GM13977 (cell line): ENCODE results near the gene CENPV.
"Not testable (repeated sequence)": the region's sequence is repeated elsewhere in the genome, so short reads cannot be mapped to it uniquely, and the experiment has no call there.

Experiments used
- DNase-seq: peaks from one replicate; pipeline ENCODE4 v3.0.0; 2012; ENCODE audit warnings: low spot score
- in situ Hi-C: fragments of 300-500 bp; cut with MboI; formaldehyde crosslinking; loops from one replicate; pipeline ENCODE4 v1.12.0; 2022; ENCODE audit warnings: low sequenced_read_pairs, low pct_unique_long_range_greater_than_20kb, mixed read lengths, inconsistent platforms; ENCODE audit not compliant: unreplicated experiment
- TF ChIP-seq, protein P1 (sequence below): IDR thresholded peaks from 2 replicates; pipeline ENCODE4 v1.5.1; 2012; ENCODE audit warnings: mild to moderate bottlenecking, control low read depth; ENCODE audit not compliant: insufficient read depth; ENCODE audit errors: extremely low read depth, missing control alignments

CENPV gene

GRCh38 chr17:16319969-16320368 lies 33.3 kb downstream of the CENPV start:
- DNase-seq, result no peak
- in situ Hi-C loops, result no loop called here
- TF ChIP-seq, protein P1, sequence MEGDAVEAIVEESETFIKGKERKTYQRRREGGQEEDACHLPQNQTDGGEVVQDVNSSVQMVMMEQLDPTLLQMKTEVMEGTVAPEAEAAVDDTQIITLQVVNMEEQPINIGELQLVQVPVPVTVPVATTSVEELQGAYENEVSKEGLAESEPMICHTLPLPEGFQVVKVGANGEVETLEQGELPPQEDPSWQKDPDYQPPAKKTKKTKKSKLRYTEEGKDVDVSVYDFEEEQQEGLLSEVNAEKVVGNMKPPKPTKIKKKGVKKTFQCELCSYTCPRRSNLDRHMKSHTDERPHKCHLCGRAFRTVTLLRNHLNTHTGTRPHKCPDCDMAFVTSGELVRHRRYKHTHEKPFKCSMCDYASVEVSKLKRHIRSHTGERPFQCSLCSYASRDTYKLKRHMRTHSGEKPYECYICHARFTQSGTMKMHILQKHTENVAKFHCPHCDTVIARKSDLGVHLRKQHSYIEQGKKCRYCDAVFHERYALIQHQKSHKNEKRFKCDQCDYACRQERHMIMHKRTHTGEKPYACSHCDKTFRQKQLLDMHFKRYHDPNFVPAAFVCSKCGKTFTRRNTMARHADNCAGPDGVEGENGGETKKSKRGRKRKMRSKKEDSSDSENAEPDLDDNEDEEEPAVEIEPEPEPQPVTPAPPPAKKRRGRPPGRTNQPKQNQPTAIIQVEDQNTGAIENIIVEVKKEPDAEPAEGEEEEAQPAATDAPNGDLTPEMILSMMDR, result no peak

- DNase-seq, result no peak
- TF ChIP-seq, protein P1, result no peak
- in situ Hi-C loops, result no loop called here
Observed at GRCh38 chr17:16314859-16315258, 38.4 kb downstream of the CENPV start.

DNA sequence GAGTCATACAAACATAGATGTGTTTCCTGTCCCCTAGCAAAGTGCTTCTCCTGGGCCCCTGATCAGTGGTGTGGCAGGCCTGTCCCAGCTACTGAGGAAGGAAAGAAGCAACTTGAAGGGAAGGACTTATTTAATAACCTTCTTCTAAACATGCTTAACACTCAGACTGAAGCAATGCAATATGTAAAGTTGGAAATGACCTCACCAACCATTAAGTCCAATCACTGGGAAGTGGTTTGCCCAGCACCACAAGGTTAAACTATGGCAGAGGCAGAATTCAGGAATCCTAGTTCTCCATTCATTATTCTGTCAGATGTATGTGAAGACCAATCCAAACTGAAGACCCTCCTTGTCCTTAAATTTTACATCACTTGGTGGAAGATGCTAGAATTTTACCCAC lies 39.1 kb downstream of the CENPV start:
- in situ Hi-C loops, result no loop called here
- DNase-seq, result no peak

GRCh38 chr17:16313139-16314090 lies 39.9 kb downstream of the CENPV start:
- in situ Hi-C loops, result no loop called here
- TF ChIP-seq, protein P1, result no peak
- DNase-seq, result no peak

More for the DNA sequence above, 39.1 kb downstream of the CENPV start:
- TF ChIP-seq, protein P1, result no peak

DNA sequence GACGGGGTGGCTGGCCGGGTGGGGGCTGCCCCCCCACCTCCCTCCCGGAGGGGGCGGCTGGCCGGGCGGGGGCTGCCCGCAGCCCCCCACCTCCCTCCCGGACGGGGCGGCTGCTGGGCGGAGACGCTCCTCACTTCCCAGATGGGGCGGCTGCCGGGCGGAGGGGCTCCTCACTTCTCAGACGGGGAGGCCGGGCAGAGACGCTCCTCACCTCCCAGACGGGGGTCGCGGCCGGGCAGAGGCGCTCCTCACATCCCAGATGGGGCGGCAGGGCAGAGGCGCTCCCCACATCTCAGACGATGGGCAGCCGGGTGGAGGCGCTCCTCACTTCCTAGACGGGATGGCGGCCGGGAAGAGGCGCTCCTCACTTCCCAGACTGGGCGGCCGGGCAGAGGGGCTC lies 41.2 kb downstream of the CENPV start:
- in situ Hi-C loops, DNase-seq: not testable (repeated sequence)

GRCh38 chr17:16306211-16306610 lies 47.1 kb downstream of the CENPV start:
- no peak for DNase-seq
- in situ Hi-C loops, result no loop called here
- TF ChIP-seq, protein P1, result no peak

GRCh38 chr17:16304830-16305229 lies 48.4 kb downstream of the CENPV start:
- in situ Hi-C loops, result no loop called here
- TF ChIP-seq, protein P1, result peak; percentile 58
- no peak for DNase-seq
